ENCODE measurements around the gene AUTS2.

Gene AUTS2

GRCh38 chr7:70700941-70701425 lies 1102.7 kb downstream of the AUTS2 start:
- TF ChIP-seq TAF1 (IDR thresholded peaks at IDR 0.05; ENCODE audit: borderline replicate concordance, low read depth, low read length), result no peak
- no peak for TF ChIP-seq POLR2AphosphoS5 (IDR thresholded peaks at IDR 0.05; ENCODE audit: low read depth, low read length)
- TF ChIP-seq POLR2A (IDR thresholded peaks at IDR 0.05; ENCODE audit: low read depth, low read length), result no peak
- no peak for FAIRE-seq
- DNase-seq (ENCODE audit: insufficient read length), result no peak

DNA sequence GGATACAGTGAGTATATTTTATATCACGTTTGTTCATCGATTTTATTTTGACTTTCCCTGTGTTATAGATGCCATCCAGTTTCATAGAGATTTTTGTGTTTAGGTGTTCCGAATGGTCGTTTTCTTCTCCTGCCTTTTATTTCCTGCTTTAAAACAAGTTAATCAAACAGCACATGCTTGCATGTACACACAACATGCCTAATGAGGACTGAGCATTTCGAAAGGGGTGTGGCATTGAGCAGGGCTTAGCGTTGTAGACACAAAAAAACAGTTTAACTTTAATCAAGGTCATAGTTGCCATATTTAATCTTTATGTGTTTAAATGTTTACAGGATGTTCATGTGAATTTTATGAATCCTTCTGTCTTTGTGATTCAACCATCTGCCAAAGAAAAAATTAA lies 1103.2 kb downstream of the AUTS2 start:
- FAIRE-seq (no peak), DNase-seq (ENCODE audit: insufficient read length) (no peak)
- TF ChIP-seq POLR2AphosphoS5 (IDR thresholded peaks at IDR 0.05; ENCODE audit: low read depth, low read length) (no peak), TAF1 (IDR thresholded peaks at IDR 0.05; ENCODE audit: borderline replicate concordance, low read depth, low read length) (no peak), POLR2A (IDR thresholded peaks at IDR 0.05; ENCODE audit: low read depth, low read length) (no peak)

DNA sequence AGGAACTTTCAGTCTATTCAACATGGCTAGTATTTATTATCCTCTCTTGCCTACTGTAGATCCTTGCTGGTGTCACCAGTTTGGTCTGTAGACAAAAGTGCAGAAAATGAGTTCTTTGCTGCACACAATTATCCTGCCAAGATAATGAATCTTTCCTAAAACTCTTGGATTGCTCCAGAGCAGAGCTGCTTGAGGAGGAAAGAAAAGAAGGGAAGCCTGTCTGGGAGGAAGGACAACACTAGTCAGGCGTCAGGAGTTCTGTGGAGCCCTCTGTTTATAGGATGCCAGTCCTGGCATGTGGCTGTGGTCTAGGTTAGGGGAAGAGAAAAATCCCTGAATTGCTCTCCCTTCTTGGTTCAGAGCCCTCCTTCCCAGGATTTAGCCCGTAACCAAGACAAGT lies 1103.7 kb downstream of the AUTS2 start:
- DNase-seq (ENCODE audit: insufficient read length) (no peak), FAIRE-seq (no peak)
- no peak for TF ChIP-seq POLR2A (IDR thresholded peaks at IDR 0.05; ENCODE audit: low read depth, low read length)

GRCh38 chr7:70703785-70704184 lies 1105.5 kb downstream of the AUTS2 start:
- no peak for TF ChIP-seq TAF1 (IDR thresholded peaks at IDR 0.05; ENCODE audit: borderline replicate concordance, low read depth, low read length)
- no peak for TF ChIP-seq POLR2AphosphoS5 (IDR thresholded peaks at IDR 0.05; ENCODE audit: low read depth, low read length)
- TF ChIP-seq POLR2A (IDR thresholded peaks at IDR 0.05; ENCODE audit: low read depth, low read length), result no peak
- DNase-seq (ENCODE audit: insufficient read length) (no peak), FAIRE-seq (no peak)

DNA sequence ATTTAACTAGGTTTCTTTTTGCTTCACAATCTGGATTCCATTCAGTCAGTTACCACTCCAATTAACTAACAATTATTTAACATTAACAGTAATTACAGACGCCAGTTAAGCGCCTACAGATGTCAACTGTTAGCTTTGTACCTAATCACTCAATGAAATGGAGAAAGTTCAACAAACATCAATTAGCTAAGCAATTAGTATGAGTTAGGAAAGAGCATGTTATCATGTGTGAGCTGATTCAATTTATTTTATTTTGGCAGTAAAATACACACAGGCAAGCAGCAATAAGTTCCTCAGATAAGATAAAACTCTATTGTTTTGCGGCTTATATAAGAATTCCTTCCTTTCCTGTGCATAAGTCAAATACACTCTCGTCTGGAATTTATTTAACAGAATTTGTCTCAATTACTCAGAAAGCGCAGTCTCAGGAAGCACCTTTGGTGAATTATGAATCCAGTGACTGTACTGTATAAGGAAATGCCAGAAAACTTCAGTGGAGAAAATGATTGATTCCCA lies 1106.6 kb downstream of the AUTS2 start:
- TF ChIP-seq POLR2AphosphoS5 (IDR thresholded peaks at IDR 0.05; ENCODE audit: low read depth, low read length) (no peak), TAF1 (IDR thresholded peaks at IDR 0.05; ENCODE audit: borderline replicate concordance, low read depth, low read length) (no peak), POLR2A (IDR thresholded peaks at IDR 0.05; ENCODE audit: low read depth, low read length) (no peak)
- FAIRE-seq (no peak), DNase-seq (ENCODE audit: insufficient read length) (no peak)

DNA sequence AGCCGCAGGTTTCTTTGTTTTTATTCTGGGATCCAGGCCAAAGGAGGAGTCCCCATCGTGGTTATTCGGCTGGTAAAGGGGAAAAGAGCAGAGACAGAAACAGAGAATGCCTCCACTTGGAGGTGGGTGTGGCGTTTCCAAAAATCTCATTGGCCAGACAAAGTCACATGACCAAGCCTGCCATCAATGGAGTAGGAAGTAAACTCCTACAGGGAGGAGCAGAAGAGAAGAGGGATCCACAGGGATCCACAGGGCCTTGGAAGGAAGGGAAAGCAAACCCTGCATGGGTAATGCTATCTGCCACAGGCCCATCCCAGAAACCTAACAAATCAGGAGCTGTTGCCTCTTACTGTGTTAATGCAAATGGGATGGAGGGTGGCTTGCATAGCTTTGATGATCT lies 1107.9 kb downstream of the AUTS2 start:
- DNase-seq (ENCODE audit: insufficient read length) (no peak), FAIRE-seq (no peak)
- TF ChIP-seq TAF1 (IDR thresholded peaks at IDR 0.05; ENCODE audit: borderline replicate concordance, low read depth, low read length), result no peak
- no peak for TF ChIP-seq POLR2A (IDR thresholded peaks at IDR 0.05; ENCODE audit: low read depth, low read length)
- TF ChIP-seq POLR2AphosphoS5 (IDR thresholded peaks at IDR 0.05; ENCODE audit: low read depth, low read length), result no peak

- FAIRE-seq, result peak; percentile 64
- TF ChIP-seq TAF1 (IDR thresholded peaks at IDR 0.05; ENCODE audit: borderline replicate concordance, low read depth, low read length), result no peak
- TF ChIP-seq POLR2A (IDR thresholded peaks at IDR 0.05; ENCODE audit: low read depth, low read length), result no peak
- TF ChIP-seq POLR2AphosphoS5 (IDR thresholded peaks at IDR 0.05; ENCODE audit: low read depth, low read length), result no peak
- no peak for DNase-seq (ENCODE audit: insufficient read length)
These were observed 1108.4 kb downstream of the AUTS2 start for GRCh38 chr7:70706698-70707097.

DNA sequence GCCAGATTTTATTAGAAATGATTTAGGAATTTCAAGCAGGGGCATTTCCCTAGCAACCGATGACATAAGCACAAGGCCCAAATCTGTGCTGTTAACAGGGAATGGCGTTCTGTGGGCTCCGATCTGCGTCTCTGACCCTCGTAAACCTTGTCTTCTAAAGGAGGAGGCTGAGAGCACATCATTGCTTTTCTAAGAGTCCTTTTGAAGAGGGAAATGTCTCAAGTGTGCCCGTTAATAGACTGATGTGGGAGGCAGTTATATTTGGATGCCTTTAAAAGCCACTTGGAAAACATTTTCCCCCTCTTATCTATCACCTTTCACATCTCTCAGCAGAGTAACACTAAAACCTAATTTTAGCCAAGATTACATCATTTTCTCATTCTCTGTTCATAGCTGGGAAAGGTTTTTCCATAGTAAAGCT lies 1109.6 kb downstream of the AUTS2 start:
- no peak for FAIRE-seq
- DNase-seq (ENCODE audit: insufficient read length), result no peak
- TF ChIP-seq TAF1 (IDR thresholded peaks at IDR 0.05; ENCODE audit: borderline replicate concordance, low read depth, low read length) (no peak), POLR2A (IDR thresholded peaks at IDR 0.05; ENCODE audit: low read depth, low read length) (no peak), POLR2AphosphoS5 (IDR thresholded peaks at IDR 0.05; ENCODE audit: low read depth, low read length) (no peak)

- no peak for TF ChIP-seq TAF1 (IDR thresholded peaks at IDR 0.05; ENCODE audit: borderline replicate concordance, low read depth, low read length)
- no peak for TF ChIP-seq POLR2AphosphoS5 (IDR thresholded peaks at IDR 0.05; ENCODE audit: low read depth, low read length)
- TF ChIP-seq POLR2A (IDR thresholded peaks at IDR 0.05; ENCODE audit: low read depth, low read length), result no peak
- DNase-seq (ENCODE audit: insufficient read length), result no peak
- no peak for FAIRE-seq
These were observed 1111.8 kb downstream of the AUTS2 start for GRCh38 chr7:70710011-70710480.

- DNase-seq (ENCODE audit: insufficient read length), result no peak
- no peak for FAIRE-seq
- TF ChIP-seq POLR2A (IDR thresholded peaks at IDR 0.05; ENCODE audit: low read depth, low read length) (no peak), POLR2AphosphoS5 (IDR thresholded peaks at IDR 0.05; ENCODE audit: low read depth, low read length) (no peak), TAF1 (IDR thresholded peaks at IDR 0.05; ENCODE audit: borderline replicate concordance, low read depth, low read length) (no peak)
These were observed 1112.4 kb downstream of the AUTS2 start for GRCh38 chr7:70710651-70711050.

DNA sequence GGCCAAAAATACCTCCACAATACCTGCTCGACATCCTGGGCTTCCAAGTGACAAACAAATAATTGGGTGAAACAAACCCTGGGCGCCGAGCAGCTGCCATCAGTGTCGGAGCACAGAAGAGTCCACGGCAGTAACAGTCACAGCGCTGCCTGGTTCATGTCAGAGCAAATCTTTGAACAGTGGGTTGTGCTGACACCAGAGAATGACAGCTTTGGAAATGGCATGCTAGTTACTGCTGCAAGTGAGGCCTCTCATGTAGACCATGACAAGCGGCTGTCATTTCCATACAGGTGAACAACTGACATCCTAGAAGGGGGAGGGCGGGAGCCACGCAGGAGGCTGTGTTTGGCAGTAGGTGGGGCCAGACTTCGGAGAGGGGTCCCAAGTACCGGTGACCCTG lies 1113.2 kb downstream of the AUTS2 start:
- FAIRE-seq (no peak), DNase-seq (ENCODE audit: insufficient read length) (no peak)
- no peak for TF ChIP-seq POLR2A (IDR thresholded peaks at IDR 0.05; ENCODE audit: low read depth, low read length)
- TF ChIP-seq POLR2AphosphoS5 (IDR thresholded peaks at IDR 0.05; ENCODE audit: low read depth, low read length), result no peak
- TF ChIP-seq TAF1 (IDR thresholded peaks at IDR 0.05; ENCODE audit: borderline replicate concordance, low read depth, low read length), result no peak

DNA sequence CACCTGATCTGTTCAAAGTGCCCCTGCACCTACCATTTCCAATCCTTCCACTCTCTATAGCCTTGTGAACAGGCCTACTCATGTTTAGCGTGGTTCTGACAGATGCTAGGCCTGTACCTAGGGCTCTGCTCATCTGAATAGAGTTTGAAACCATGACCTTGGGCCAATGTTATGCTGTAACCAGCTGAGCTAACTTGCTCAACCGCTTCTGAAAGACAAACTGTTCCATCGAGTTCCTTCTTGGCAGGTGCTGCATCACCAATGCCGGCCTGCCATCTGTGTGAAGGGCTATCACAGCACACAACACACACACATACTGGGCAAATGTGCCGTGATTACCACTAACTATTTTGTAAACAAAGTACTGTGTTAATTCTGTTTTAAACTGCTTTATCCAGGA lies 1114.7 kb downstream of the AUTS2 start:
- DNase-seq (ENCODE audit: insufficient read length) (no peak), FAIRE-seq (no peak)

More for the DNA sequence above, 1114.7 kb downstream of the AUTS2 start:
- TF ChIP-seq TAF1 (IDR thresholded peaks at IDR 0.05; ENCODE audit: borderline replicate concordance, low read depth, low read length) (no peak), POLR2A (IDR thresholded peaks at IDR 0.05; ENCODE audit: low read depth, low read length) (no peak), POLR2AphosphoS5 (IDR thresholded peaks at IDR 0.05; ENCODE audit: low read depth, low read length) (no peak)
